DND-41 (cell line): ENCODE measurements around the gene SERPIND1.

Source experiments
- ATAC-seq: fragments of 200-7000 bp; cut with Tn5 transposase; 3 replicates; pipeline ENCODE4 v1.9.1; 2021; ENCODE audit warnings: low read depth; ENCODE audit not compliant: insufficient read depth
- DNase-seq: peaks from one replicate; pipeline ENCODE4 v3.0.0-alpha.2; 2020
- H2AFZ ChIP-seq: 2 replicates; pipeline ENCODE4 v1.6.0; 2012; ENCODE audit warnings: low read depth, low read length
- H3K27ac ChIP-seq: 2 replicates; pipeline ENCODE4 v1.5.1; 2012; ENCODE audit warnings: low read length, inconsistent platforms
- H3K27me3 ChIP-seq: fragments of 200-600 bp; sonication (generic); 2 replicates; pipeline ENCODE4 v1.6.0; 2012; ENCODE audit warnings: low read length, mild to moderate bottlenecking, inconsistent platforms; ENCODE audit not compliant: insufficient read depth, poor library complexity
- H3K36me3 ChIP-seq: 2 replicates; pipeline ENCODE4 v1.5.1; 2012; ENCODE audit warnings: low read length, inconsistent platforms; ENCODE audit not compliant: insufficient read depth
- H3K4me1 ChIP-seq: 2 replicates; pipeline ENCODE4 v1.5.1; 2012; ENCODE audit warnings: mild to moderate bottlenecking, low read length; ENCODE audit not compliant: insufficient read depth
- H3K4me2 ChIP-seq: 2 replicates; pipeline ENCODE4 v1.6.0; 2012; ENCODE audit warnings: mild to moderate bottlenecking, moderate library complexity, low read length, inconsistent platforms; ENCODE audit not compliant: insufficient read depth
- H3K4me3 ChIP-seq, 2 experiments: fragments of 200-600 bp in 1 of 2; shearing (Covaris generic) in 1 of 2; 2 replicates each; pipeline ENCODE4 v1.5.1; 2012 to 2016; ENCODE audit warnings: inconsistent platforms in 2 of 2, low read length in 2 of 2, mild to moderate bottlenecking in 2 of 2, low read depth in 1 of 2, moderate library complexity in 1 of 2
- H3K79me2 ChIP-seq: 2 replicates; pipeline ENCODE4 v1.6.0; 2012; ENCODE audit warnings: low read length, inconsistent platforms; ENCODE audit not compliant: insufficient read depth
- H3K9ac ChIP-seq: 2 replicates; pipeline ENCODE4 v1.6.0; 2012; ENCODE audit warnings: low read depth, mild to moderate bottlenecking, inconsistent platforms, low read length, moderate library complexity
- H3K9me3 ChIP-seq: 2 replicates; pipeline ENCODE4 v1.5.1; 2012; ENCODE audit warnings: low read length, moderate library complexity, mild to moderate bottlenecking, inconsistent platforms; ENCODE audit not compliant: insufficient read depth, severe bottlenecking
- H4K20me1 ChIP-seq: 2 replicates; pipeline ENCODE4 v1.6.0; 2012; ENCODE audit warnings: low read length; ENCODE audit not compliant: insufficient read depth
- EZH2 ChIP-seq: IDR thresholded peaks from 3 replicates; pipeline ENCODE4 v1.6.1; 2012; ENCODE audit warnings: borderline replicate concordance, low read depth, mild to moderate bottlenecking, moderate library complexity, low read length, inconsistent platforms; ENCODE audit not compliant: severe bottlenecking
- TF ChIP-seq, protein P1 (sequence below): IDR thresholded peaks from 2 replicates; pipeline ENCODE4 v1.5.1; 2012; ENCODE audit warnings: borderline replicate concordance, low read length, moderate library complexity, mild to moderate bottlenecking; ENCODE audit not compliant: poor library complexity, severe bottlenecking; ENCODE audit errors: extremely low read depth

Gene SERPIND1

DNA sequence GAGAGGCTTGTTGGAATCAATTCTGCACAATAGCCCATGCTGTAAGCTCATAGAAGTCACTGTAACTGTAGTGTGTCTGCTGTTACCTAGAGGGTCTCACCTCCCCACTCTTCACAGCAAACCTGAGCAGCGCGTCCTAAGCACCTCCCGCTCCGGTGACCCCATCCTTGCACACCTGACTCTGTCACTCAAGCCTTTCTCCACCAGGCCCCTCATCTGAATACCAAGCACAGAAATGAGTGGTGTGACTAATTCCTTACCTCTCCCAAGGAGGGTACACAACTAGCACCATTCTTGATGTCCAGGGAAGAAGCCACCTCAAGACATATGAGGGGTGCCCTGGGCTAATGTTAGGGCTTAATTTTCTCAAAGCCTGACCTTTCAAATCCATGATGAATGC is 13.3 kb downstream of the SERPIND1 start:
- DNase-seq (no peak), ATAC-seq (no peak)
- TF ChIP-seq, protein P1, sequence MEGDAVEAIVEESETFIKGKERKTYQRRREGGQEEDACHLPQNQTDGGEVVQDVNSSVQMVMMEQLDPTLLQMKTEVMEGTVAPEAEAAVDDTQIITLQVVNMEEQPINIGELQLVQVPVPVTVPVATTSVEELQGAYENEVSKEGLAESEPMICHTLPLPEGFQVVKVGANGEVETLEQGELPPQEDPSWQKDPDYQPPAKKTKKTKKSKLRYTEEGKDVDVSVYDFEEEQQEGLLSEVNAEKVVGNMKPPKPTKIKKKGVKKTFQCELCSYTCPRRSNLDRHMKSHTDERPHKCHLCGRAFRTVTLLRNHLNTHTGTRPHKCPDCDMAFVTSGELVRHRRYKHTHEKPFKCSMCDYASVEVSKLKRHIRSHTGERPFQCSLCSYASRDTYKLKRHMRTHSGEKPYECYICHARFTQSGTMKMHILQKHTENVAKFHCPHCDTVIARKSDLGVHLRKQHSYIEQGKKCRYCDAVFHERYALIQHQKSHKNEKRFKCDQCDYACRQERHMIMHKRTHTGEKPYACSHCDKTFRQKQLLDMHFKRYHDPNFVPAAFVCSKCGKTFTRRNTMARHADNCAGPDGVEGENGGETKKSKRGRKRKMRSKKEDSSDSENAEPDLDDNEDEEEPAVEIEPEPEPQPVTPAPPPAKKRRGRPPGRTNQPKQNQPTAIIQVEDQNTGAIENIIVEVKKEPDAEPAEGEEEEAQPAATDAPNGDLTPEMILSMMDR: no peak
- TF ChIP-seq EZH2: no peak
- no peaks in the 10 kb centered on the region for H3K79me2 ChIP-seq
- no peaks in the 10 kb centered on the region for H3K9me3 ChIP-seq
- H3K4me3 ChIP-seq: no peak overlapping the region
- H3K36me3 ChIP-seq: peaks cover 76% of the 10 kb centered on the region
- no peak overlapping the region for H2AFZ ChIP-seq
- H3K27ac ChIP-seq: no peak overlapping the region
- no peak overlapping the region for H3K4me2 ChIP-seq
- peaks cover 10% of the 10 kb centered on the region; the same call in 1 of the 2 replicates for H4K20me1 ChIP-seq
- no peak overlapping the region for H3K9ac ChIP-seq
- H3K27me3 ChIP-seq: no peaks in the 10 kb centered on the region
- H3K4me1 ChIP-seq: no peaks in the 10 kb centered on the region

DNA sequence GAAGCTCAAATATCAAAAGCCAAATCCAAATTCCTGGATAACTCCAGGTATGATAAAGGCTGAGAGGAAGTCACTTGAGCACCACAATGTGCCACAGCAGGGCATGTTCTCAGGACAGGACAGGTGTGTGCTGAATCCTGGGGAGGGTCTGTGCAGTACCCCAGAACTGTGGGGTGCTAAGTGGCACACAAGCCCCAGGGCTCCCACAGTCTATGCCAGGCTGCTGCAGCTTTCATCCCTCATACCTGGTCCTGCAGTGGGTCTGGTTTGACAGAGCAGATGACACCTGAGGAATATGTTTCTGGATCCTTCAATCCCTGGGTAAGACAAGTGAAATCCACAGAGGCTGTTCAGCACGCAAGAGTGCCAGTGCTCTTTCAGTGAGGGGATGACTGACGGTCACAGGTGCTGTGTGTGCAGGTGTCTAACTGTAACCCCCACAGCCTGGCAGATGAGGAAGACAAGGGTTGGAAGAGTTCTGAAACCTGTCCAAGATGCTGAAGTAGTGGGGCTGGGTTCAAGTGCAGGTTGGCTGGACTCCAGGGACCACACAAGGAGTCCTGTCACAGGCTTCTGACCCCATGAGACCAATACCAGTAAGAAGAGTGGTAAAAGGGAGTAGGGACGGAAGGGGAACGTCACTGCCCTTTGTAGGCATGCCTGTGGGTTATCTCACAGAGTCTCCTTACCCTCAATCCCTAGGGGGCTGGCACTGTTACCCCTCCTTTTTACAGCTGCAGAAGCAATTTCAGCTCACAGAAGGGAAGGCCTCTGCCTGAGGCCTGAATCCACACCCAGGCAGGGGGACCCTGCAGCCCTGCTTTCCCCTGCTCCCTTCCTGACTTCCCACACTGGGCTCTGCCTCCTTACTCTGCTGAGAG is 14.1 kb downstream of the SERPIND1 start:
- H3K27me3 ChIP-seq: no peaks in the 10 kb centered on the region
- TF ChIP-seq EZH2: no peak
- TF ChIP-seq, protein P1: no peak
- H3K4me1 ChIP-seq: no peaks in the 10 kb centered on the region
- no peak overlapping the region for H3K4me3 ChIP-seq
- no peaks in the 10 kb centered on the region for H3K9me3 ChIP-seq
- H3K27ac ChIP-seq: no peak overlapping the region
- no peaks in the 10 kb centered on the region for H3K79me2 ChIP-seq
- no peak for ATAC-seq
- no peak overlapping the region for H3K4me2 ChIP-seq
- H3K9ac ChIP-seq: no peak overlapping the region
- DNase-seq: no peak
- H3K36me3 ChIP-seq: peaks cover 77% of the 10 kb centered on the region
- peaks cover 10% of the 10 kb centered on the region; the same call in 1 of the 2 replicates for H4K20me1 ChIP-seq
- H2AFZ ChIP-seq: no peak overlapping the region

DNA sequence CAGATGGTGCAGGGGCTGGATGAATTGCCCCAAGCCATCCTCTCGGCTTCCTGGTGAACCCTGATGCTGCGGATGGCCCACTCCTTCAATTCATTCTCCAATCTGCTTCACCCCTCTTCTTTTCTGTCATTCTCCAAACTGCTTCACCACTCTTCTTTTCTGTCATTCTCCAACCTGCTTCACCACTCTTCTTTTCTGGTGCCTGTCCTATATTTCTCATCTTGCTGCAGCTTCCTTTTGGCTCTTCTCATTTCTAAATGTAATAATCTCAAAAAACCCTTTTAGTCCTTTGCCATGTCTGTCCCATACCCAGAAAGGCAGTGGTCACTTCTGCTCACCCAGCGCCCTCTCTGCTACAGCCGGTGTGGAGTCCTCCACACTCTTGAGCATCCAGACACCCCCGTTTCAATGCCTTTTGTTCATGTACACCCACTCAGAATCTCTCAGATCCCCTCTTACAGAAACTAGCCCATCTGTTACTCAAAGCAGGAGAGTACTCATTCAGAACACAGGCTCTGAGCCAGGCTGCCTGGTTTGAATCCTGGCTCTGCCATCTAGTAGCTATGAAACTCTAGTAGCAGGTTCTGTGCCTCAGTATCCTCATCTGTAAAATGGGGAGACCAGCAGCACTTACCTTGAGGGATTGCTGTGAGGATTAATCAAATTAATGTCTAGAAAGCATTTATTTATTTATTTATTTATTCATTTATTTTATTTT is 14.9 kb downstream of the SERPIND1 start:
- no peaks in the 10 kb centered on the region for H3K4me1 ChIP-seq
- no peak overlapping the region for H3K27ac ChIP-seq
- H2AFZ ChIP-seq: no peak overlapping the region
- H3K9me3 ChIP-seq: no peaks in the 10 kb centered on the region
- H4K20me1 ChIP-seq: peaks cover 10% of the 10 kb centered on the region; the same call in 1 of the 2 replicates
- TF ChIP-seq, protein P1: no peak
- no peak for TF ChIP-seq EZH2
- DNase-seq (no peak), ATAC-seq (no peak)
- H3K4me2 ChIP-seq: no peak overlapping the region
- no peaks in the 10 kb centered on the region for H3K27me3 ChIP-seq
- H3K4me3 ChIP-seq: no peak overlapping the region
- no peak overlapping the region for H3K9ac ChIP-seq
- no peaks in the 10 kb centered on the region for H3K79me2 ChIP-seq
- H3K36me3 ChIP-seq: peaks cover 76% of the 10 kb centered on the region
